SU-DHL-6 (cell line): ENCODE measurements around the gene PPARA.

Experiments used
- CTCF ChIP-seq: fragments of 200-600 bp; sonication (generic); IDR thresholded peaks from one replicate; pipeline ENCODE4 v1.5.1; 2017; ENCODE audit warnings: antibody characterized with exemption, mild to moderate bottlenecking, low read length, moderate library complexity; ENCODE audit not compliant: insufficient read depth, poor library complexity, severe bottlenecking
- EZH2phosphoT487 ChIP-seq: fragments of 200-600 bp; sonication (generic), shearing (Covaris generic); conservative IDR thresholded peaks from 2 replicates; pipeline ENCODE4 v1.6.1; 2018; ENCODE audit warnings: mild to moderate bottlenecking, antibody characterized with exemption, low read length, moderate library complexity, mixed read lengths

GRCh38 chr22:46187862-46188261, 37.5 kb downstream of the PPARA start:
- TF ChIP-seq CTCF (no peak), EZH2phosphoT487 (no peak)
